Measurements from ENCODE around the gene ANKIB1. TPM values are rescaled to one million over a fixed set of nuclear protein-coding genes. Genes with fewer than 3 reads are reported as not detected.
"Not testable (repeated sequence)": the region's sequence is repeated elsewhere in the genome, so short reads cannot be mapped to it uniquely, and the experiment has no call there.

Gene ANKIB1
- 10 to 100 TPM; 35.6 to 46.6 (median 45.6) TPM for polyA plus RNA-seq (ENCODE audit: insufficient read length in 4 of 4)

GRCh38 chr7:92245487-92246359 lies at the start of gene ANKIB1, which contains the start of gene KRIT1:
ANKIB1 (plus strand) TSS chr7:92245974; CDS start chr7:92294979, 49,005 bp downstream.
KRIT1 (minus strand) TSS chr7:92245914; CDS start chr7:92242135, 3,779 bp downstream.
- DNase-seq (ENCODE audit: low read depth in 4 of 4, low spot score in 3 of 4) = peak; percentile 73 to 87 (median 84)

GRCh38 chr7:92200791-92201190 lies 45.0 kb upstream of the ANKIB1 start:
- no peak for DNase-seq (ENCODE audit: low read depth in 4 of 4, low spot score in 3 of 4)

GRCh38 chr7:92205987-92206386 lies 39.8 kb upstream of the ANKIB1 start:
- DNase-seq (ENCODE audit: low read depth in 4 of 4, low spot score in 3 of 4) = no peak

- DNase-seq (ENCODE audit: low read depth in 4 of 4, low spot score in 3 of 4) = no peak
Measured at GRCh38 chr7:92206672-92207071, 39.1 kb upstream of the ANKIB1 start.

GRCh38 chr7:92221766-92222165 lies 24.0 kb upstream of the ANKIB1 start:
- DNase-seq (ENCODE audit: low read depth in 4 of 4, low spot score in 3 of 4) = no peak

- DNase-seq (ENCODE audit: low read depth in 4 of 4, low spot score in 3 of 4) = no peak
Measured at GRCh38 chr7:92226981-92227380, 18.8 kb upstream of the ANKIB1 start.

- DNase-seq (ENCODE audit: low read depth in 4 of 4, low spot score in 3 of 4) = no peak
Measured at GRCh38 chr7:92228100-92228499, 17.7 kb upstream of the ANKIB1 start.

GRCh38 chr7:92228742-92229141 lies 17.0 kb upstream of the ANKIB1 start:
- DNase-seq (ENCODE audit: low read depth in 4 of 4, low spot score in 3 of 4) = no peak

- DNase-seq (ENCODE audit: low read depth in 4 of 4, low spot score in 3 of 4) = no peak
Measured at GRCh38 chr7:92230547-92230946, 15.2 kb upstream of the ANKIB1 start.

- DNase-seq (ENCODE audit: low read depth in 4 of 4, low spot score in 3 of 4) = no peak
Measured at GRCh38 chr7:92242972-92243371, 2.8 kb upstream of the ANKIB1 start.

GRCh38 chr7:92244808-92245486 lies 827 bp upstream of the ANKIB1 start:
- DNase-seq (ENCODE audit: low read depth in 4 of 4, low spot score in 3 of 4) = peak in 1 of 4 donors; percentile 16

GRCh38 chr7:92246360-92247101 lies 757 bp downstream of the ANKIB1 start:
- peak in 3 of 4 donors; percentile 18 to 29 (median 23) for DNase-seq (ENCODE audit: low read depth in 4 of 4, low spot score in 3 of 4)

- no peak for DNase-seq (ENCODE audit: low read depth in 4 of 4, low spot score in 3 of 4)
Measured at GRCh38 chr7:92250603-92251002, 4.8 kb downstream of the ANKIB1 start.

GRCh38 chr7:92251181-92251580 lies 5.4 kb downstream of the ANKIB1 start:
- no peak for DNase-seq (ENCODE audit: low read depth in 4 of 4, low spot score in 3 of 4)

GRCh38 chr7:92253251-92253650 lies 7.5 kb downstream of the ANKIB1 start:
- no peak for DNase-seq (ENCODE audit: low read depth in 4 of 4, low spot score in 3 of 4)

- not testable (repeated sequence) for DNase-seq (ENCODE audit: low read depth in 4 of 4, low spot score in 3 of 4)
Measured at GRCh38 chr7:92254800-92255199, 9.0 kb downstream of the ANKIB1 start.

- no peak for DNase-seq (ENCODE audit: low read depth in 4 of 4, low spot score in 3 of 4)
Measured at GRCh38 chr7:92255308-92255707, 9.5 kb downstream of the ANKIB1 start.

GRCh38 chr7:92259062-92259461 lies 13.3 kb downstream of the ANKIB1 start:
- DNase-seq (ENCODE audit: low read depth in 4 of 4, low spot score in 3 of 4) = no peak

- DNase-seq (ENCODE audit: low read depth in 4 of 4, low spot score in 3 of 4) = no peak
Measured at GRCh38 chr7:92259610-92260247, 14.0 kb downstream of the ANKIB1 start.

GRCh38 chr7:92260248-92260781 lies 14.5 kb downstream of the ANKIB1 start:
- DNase-seq (ENCODE audit: low read depth in 4 of 4, low spot score in 3 of 4) = no peak

Data from right renal pelvis (tissue), 4 donors.